GDM1 (cell line): ENCODE results near the gene TOP2A.

Source experiments
- DNase-seq: peaks from one replicate; lab custom pipeline; 2025; lab: John Stamatoyannopoulos, UW

TOP2A gene, protein sequence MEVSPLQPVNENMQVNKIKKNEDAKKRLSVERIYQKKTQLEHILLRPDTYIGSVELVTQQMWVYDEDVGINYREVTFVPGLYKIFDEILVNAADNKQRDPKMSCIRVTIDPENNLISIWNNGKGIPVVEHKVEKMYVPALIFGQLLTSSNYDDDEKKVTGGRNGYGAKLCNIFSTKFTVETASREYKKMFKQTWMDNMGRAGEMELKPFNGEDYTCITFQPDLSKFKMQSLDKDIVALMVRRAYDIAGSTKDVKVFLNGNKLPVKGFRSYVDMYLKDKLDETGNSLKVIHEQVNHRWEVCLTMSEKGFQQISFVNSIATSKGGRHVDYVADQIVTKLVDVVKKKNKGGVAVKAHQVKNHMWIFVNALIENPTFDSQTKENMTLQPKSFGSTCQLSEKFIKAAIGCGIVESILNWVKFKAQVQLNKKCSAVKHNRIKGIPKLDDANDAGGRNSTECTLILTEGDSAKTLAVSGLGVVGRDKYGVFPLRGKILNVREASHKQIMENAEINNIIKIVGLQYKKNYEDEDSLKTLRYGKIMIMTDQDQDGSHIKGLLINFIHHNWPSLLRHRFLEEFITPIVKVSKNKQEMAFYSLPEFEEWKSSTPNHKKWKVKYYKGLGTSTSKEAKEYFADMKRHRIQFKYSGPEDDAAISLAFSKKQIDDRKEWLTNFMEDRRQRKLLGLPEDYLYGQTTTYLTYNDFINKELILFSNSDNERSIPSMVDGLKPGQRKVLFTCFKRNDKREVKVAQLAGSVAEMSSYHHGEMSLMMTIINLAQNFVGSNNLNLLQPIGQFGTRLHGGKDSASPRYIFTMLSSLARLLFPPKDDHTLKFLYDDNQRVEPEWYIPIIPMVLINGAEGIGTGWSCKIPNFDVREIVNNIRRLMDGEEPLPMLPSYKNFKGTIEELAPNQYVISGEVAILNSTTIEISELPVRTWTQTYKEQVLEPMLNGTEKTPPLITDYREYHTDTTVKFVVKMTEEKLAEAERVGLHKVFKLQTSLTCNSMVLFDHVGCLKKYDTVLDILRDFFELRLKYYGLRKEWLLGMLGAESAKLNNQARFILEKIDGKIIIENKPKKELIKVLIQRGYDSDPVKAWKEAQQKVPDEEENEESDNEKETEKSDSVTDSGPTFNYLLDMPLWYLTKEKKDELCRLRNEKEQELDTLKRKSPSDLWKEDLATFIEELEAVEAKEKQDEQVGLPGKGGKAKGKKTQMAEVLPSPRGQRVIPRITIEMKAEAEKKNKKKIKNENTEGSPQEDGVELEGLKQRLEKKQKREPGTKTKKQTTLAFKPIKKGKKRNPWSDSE (N-terminal part only)

GRCh38 chr17:40417609-40418427, at the start of gene TOP2A:
Gene TOP2A (minus strand): TSS chr17:40417896. CDS start chr17:40417791, 105 bp downstream.
- DNase-seq: peak; percentile 98

GRCh38 chr17:40467281-40467867, 49.7 kb upstream of the TOP2A start:
- no peak for DNase-seq

DNA sequence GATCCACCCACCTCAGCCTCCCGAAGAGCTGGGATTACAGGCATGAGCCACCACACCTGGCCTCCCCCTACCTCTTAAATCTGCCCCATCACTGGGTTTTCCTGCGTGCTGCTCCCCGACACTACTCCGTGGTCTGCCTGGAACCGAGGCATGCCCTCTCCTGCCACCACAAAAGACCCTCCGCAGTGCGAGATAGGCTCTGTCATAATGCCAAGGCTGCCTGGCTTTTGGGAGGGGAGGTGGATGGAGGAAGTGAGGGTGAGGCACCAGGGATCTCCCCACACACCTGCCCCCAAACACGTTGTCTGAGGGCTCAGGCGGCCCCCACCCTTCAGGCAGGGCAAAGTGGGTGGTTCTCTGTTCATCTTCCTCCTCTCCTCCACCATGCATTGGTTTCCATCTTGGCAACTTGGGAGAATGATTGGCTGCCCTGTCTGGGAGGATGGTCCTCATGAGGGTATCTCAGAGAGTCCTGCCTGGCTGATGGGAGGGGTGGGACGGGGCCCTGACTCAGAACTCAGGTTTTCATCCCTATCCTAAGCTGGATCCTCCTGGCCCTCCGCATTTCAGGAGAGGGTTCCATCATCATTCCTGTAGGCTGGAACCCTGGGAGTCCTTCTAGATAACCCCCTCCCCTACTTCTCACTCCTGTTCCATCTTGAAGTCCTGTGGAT, 48.7 kb upstream of the TOP2A start:
- DNase-seq: no peak

- DNase-seq: no peak
These were observed 46.7 kb upstream of the TOP2A start for GRCh38 chr17:40464392-40464855.

DNA sequence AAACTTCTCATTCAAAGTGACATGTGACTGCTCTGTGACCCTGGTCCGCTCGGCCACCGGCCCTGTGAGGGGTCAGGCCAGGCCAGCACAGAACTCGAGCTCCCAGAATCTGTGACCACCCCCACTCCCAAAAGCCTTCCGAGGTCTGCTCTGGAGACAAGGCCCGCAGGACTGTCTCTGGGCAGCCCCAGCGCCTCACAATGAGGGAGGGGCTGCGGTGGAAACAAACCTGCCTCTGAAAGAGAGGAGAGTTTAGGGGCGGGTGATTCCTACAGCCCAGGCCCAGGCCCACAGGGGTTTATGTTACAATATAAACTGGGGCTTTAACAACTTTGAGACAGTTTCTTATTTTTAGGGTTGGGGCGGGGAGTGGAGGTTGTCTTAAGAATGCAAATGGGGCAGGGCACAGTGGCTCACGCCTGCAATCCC, 45.4 kb upstream of the TOP2A start:
- DNase-seq: no peak

GRCh38 chr17:40462343-40463121, 44.8 kb upstream of the TOP2A start:
- DNase-seq: no peak

- DNase-seq: no peak
These were observed 44.1 kb upstream of the TOP2A start for GRCh38 chr17:40461732-40462342.

DNA sequence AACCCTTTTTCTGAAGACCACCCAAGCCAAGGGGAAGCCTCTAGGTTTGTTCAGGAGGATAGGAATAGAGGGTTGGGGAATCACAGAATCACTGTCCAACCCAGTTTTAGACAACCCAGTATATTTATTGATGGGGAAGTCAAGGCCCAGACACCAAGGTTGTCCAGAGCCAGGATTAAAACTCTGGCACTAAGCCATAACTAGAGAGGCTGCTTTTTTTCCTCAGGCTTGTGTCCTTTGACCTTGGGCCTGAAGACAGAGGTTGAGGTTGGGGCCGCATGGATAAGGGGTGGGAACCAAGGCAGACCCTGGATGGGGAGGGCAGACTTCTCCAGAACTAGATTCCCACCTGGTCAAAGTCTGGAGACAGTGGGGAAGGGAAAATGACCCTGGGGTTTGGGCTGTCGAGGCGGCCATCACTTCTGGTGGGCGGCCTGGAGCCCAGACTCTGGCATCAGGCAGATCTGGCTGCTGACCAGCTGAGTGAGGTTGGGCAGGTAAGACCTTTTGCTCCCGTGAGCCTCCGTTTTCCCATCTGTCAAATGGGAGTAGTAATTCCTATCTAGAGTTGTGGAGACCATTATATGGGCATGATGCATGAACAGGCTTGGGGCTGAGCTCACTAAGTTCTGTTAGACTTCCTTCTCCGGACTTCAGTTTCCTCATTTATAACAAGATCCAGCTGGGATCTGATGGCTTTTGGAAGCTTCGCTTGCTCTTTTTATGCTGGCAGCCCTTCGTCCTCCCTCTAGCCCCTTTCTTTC, 43.5 kb upstream of the TOP2A start:
- no peak for DNase-seq

GRCh38 chr17:40460604-40460967, 42.9 kb upstream of the TOP2A start:
- no peak for DNase-seq

GRCh38 chr17:40459636-40460603, 42.2 kb upstream of the TOP2A start:
- no peak for DNase-seq

GRCh38 chr17:40458851-40459482, 41.3 kb upstream of the TOP2A start:
- DNase-seq: no peak

DNA sequence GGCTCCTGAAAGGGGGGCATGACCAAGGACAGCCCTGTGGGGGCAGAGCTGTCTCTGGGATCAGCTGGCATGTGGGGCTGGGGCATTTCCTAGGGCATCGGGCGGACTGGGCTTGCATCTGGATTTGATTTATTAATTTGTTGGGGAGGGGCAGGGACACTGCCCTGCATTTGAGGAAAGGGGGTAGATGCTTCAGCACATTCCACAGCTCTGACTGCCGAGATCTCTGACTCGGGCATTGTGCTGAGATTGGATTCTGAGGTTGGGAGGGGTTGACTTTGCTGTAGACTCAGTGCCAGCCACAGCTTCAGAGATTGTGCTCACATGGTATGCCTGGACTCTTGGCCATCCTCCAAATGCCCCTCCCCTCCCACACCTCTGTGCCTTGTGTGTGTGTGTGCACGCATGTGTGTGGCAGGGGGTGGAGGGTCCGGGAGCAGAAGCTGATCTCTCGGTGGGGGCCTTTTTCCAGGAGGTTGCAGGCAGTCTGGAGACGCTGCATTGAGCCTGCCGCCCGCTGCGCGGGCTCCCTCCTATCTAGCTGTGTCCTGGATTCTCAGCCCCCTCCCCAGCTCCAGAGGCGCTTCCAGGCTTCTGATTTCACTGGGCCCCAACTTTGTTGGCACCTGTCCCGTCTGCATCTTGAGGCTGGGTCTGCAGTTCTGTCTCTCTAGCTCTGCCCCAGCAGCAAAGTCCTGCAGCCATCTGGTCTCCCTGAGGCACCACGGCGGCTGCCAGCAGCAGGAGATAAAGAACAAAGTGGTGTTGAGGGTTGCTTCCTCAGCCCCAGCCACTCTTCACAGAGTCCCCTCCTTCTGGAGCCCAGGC, 40.5 kb upstream of the TOP2A start:
- no peak for DNase-seq

GRCh38 chr17:40457369-40457768, 39.7 kb upstream of the TOP2A start:
- DNase-seq: no peak

DNA sequence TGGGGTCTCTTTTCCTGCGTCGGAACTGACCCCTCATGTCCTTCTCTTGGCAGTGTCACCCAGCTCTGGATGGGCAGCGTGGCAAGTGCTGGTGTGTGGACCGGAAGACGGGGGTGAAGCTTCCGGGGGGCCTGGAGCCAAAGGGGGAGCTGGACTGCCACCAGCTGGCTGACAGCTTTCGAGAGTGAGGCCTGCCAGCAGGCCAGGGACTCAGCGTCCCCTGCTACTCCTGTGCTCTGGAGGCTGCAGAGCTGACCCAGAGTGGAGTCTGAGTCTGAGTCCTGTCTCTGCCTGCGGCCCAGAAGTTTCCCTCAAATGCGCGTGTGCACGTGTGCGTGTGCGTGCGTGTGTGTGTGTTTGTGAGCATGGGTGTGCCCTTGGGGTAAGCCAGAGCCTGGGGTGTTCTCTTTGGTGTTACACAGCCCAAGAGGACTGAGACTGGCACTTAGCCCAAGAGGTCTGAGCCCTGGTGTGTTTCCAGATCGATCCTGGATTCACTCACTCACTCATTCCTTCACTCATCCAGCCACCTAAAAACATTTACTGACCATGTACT, 38.8 kb upstream of the TOP2A start:
- no peak for DNase-seq

DNA sequence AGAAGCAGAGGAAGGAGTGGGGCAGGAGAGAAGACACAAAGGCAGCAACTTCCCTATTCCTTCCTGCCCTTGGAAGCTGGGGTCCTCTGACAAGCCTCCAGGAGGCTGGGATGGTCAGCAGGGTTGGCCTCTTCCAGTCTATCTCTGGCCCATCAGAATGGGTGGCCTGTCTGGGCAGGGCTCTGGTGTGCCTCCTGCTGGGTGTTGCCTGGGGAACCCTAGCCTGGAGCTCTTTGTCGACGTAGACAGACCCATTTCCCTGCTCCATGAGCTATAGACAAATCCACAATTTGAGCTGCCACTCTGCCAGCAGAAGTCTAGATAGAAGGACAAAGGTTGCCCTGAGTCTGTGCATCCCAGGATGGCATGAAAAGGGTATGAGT, 36.9 kb upstream of the TOP2A start:
- no peak for DNase-seq
